ENCODE data around the gene POLN.

The POLN gene

DNA sequence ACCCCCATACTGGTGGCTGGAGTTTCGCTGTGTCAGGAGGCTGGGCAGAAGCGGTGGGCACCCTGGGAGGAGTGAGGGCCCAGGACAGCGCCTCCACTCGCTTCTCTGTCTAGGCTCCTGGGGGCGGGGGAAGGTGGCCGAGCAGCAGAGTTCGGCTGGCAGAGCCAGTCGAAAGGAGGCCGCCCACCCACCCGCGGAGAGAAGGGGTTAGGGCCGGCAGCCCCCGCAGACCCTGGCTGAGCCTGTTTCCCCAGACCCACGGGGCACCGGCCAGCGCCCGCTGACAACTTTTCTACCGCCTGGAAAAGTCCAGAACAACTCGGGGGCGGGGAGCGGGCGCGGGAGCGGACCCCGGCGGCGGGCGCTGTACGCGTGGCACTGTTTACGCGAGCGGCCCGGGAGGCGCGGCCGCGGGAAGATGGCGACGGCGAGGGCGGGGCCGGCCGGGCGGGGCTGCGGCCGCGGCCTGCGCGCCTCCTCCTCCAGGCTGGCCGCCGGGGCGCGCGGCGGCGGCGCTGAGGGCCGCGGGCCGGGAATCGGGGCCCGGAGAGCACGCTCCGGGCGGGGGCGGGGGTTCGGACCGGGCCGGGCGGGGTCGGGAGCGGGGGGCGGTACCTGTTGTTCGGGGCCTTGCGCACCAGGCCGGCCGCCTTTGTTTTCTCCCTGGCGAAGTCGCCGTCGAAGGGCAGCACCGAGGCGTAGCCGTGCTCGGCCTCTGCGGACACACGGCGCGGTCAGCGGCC, 19.4 kb upstream of the POLN start:
- no peak for TF ChIP-seq CTCF (IDR thresholded peaks at IDR 0.05; ENCODE audit: extremely low read depth, missing control alignments)
- DNase-seq (ENCODE audit: low spot score): peak; percentile 86

DNA sequence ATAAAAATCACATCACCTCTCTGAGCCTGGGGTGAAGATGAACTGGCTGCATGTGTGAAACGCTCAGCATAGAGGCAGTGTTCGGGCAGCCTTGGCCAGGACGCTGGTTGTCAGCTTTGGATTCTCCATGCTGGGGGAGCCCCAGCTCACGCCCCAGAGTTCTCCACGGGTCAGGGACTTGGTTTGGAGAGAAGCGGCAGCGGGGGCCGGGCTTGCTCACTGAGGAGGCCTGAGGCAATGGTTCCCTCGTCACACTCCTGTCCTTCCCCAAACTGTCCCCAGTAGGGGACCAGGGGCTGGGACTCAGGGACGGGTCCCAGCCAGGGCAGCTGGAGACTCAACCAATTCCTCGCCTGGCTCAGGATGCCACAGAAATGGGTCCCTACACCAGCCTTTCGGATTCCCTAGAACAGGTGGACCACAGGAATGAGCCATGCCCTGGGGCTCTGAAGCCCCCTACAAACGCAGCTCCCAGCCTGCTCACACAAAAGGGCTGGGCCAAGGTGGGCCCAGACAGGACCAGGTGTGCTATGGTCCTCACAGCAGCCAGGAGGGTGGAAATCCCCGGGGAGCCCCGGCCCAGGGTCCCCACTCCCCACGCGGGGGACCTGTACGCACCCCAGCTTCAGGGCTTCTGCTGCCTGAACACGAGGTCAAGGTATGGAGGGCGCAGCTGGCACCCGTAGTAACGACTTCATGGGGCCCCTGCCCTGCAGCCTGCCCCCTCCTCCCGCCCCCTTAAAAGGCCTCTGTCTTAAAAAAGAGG, 18.6 kb upstream of the POLN start:
- DNase-seq (ENCODE audit: low spot score): no peak
- no peak for TF ChIP-seq CTCF (IDR thresholded peaks at IDR 0.05; ENCODE audit: extremely low read depth, missing control alignments)

- DNase-seq (ENCODE audit: low spot score): no peak
- TF ChIP-seq CTCF (IDR thresholded peaks at IDR 0.05; ENCODE audit: extremely low read depth, missing control alignments): no peak
Measured at GRCh38 chr4:2259541-2260343, 17.8 kb upstream of the POLN start.

GRCh38 chr4:2259036-2259540, 17.2 kb upstream of the POLN start:
- no peak for TF ChIP-seq CTCF (IDR thresholded peaks at IDR 0.05; ENCODE audit: extremely low read depth, missing control alignments)
- no peak for DNase-seq (ENCODE audit: low spot score)

- no peak for DNase-seq (ENCODE audit: low spot score)
- TF ChIP-seq CTCF (IDR thresholded peaks at IDR 0.05; ENCODE audit: extremely low read depth, missing control alignments): no peak
Measured at GRCh38 chr4:2258091-2259035, 16.4 kb upstream of the POLN start.

- no peak for TF ChIP-seq CTCF (IDR thresholded peaks at IDR 0.05; ENCODE audit: extremely low read depth, missing control alignments)
- DNase-seq (ENCODE audit: low spot score): no peak
Measured at GRCh38 chr4:2257361-2258081, 15.6 kb upstream of the POLN start.
